ENCODE results near the gene SRPRB. TPM values are rescaled to one million over a fixed set of nuclear protein-coding genes. Genes with fewer than 3 reads are reported as not detected.

The SRPRB gene, protein sequence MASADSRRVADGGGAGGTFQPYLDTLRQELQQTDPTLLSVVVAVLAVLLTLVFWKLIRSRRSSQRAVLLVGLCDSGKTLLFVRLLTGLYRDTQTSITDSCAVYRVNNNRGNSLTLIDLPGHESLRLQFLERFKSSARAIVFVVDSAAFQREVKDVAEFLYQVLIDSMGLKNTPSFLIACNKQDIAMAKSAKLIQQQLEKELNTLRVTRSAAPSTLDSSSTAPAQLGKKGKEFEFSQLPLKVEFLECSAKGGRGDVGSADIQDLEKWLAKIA
- total RNA-seq (2014; rRNA removed), result 43.0 and 56.6 TPM in 2 replicates
- 46.2 TPM for polyA plus RNA-seq (2012)

DNA sequence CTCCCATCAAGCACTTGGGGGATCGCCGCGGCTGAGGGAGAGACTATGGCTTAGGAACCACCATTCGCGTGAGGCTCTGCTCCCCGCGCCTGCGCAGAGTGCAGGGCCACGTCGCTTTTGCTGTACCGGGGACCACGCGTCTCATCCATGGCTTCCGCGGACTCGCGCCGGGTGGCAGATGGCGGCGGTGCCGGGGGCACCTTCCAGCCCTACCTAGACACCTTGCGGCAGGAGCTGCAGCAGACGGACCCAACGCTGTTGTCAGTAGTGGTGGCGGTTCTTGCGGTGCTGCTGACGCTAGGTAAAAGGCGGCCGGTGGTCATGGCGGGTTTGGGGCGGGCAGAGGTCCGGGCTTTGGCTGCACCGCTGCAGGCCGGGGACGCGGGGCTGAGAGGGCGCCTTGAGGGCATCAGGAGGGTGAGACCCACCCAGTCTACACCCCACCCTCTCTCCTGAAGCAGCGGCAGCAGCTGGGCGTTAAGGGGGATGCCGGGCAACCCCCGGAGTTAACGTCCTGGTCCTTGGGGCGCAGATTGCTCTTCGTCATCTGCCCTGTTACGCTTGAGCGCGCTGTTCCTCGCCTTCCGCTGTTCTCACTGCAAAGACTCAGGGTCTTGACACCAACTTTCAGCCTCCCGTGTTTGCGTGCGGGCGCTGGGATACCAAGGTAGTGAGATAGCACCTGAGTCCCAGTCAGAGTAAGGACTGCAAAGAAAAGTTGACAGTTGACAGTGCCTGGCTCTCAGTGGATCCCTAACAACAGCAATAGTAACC is at the start of gene SRPRB:
TSS of gene SRPRB (plus strand) at position 114 of the 774 bp plus-strand sequence. CDS start at position 148, 34 bp downstream.
- DNase-seq (ENCODE audit: low read depth), result peak; percentile 89

DNA sequence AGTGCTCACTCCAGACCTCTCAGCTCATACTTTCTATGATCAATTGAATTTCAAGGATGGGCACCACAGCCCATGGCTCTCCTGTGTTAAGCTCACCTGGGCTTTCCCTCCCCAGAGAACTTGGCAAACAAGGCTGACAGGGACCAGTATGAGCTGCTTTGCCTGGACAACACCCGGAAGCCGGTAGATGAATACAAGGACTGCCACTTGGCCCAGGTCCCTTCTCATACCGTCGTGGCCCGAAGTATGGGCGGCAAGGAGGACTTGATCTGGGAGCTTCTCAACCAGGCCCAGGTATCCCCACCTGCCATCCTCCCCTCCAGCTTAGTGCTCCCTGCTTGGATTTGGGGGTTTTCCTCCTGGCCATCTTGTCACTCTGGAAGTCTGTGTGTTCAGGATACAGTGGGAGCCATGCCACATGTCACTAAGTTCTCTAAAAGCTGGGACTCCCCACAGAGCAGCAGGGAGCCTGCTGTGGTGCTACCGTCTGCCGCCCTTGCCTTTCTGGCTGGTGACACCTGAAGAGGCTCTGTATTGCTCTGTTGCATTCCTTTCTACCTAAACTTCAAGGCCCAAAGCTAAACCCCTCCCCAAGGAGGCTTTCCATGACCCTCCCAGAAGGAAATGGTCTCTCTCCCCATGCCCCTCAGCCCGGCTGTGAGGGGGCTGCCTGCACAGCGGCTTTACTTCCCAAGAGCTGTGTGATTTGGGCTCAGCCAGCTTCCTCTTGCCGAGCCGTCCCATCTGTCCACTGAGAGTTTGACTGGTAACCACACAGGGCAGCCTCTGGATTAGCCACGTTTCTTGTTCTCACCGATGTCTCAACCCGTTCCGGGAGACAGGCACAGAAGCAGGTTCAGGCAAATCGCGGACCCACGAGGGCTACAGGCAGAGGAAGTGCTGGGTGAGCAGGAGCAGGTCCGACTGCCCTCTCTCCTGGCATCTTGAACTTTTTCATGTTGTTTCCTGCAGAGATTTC is 48.6 kb upstream of the SRPRB start:
- no peak for DNase-seq (ENCODE audit: low read depth)

DNA sequence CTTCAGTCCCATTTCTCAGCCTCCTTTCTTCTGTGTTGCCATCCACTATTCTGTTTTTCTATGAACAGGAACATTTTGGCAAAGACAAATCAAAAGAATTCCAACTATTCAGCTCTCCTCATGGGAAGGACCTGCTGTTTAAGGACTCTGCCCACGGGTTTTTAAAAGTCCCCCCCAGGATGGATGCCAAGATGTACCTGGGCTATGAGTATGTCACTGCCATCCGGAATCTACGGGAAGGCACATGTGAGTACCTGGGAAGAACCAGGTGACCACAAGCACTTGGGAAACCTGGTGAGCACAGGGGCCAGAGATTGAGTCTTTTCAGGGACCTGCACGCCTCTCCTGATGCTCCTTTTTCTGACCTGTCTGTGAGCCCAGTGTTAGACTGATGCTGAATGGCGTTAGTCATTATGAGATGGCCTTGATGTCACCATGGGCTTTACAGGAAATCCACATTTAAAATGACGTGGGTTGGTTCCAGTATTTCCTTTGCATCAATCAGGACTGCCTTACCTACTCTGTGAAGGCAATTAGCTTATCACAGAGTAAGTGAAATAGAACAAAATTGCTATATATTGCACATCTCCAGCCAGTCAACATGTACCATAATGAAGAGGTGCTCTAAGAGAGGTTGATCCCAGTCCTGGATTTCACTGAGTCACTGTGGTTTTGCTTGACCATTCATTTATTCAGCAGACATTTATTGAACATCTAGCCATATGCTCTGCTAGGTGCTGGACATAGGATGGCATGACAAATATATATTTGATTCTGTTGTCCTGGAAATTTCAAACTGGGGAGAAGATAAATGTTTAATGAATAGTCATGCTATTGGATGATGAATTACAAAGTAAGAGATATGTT is 47.7 kb upstream of the SRPRB start:
- DNase-seq (ENCODE audit: low read depth), result no peak

DNA sequence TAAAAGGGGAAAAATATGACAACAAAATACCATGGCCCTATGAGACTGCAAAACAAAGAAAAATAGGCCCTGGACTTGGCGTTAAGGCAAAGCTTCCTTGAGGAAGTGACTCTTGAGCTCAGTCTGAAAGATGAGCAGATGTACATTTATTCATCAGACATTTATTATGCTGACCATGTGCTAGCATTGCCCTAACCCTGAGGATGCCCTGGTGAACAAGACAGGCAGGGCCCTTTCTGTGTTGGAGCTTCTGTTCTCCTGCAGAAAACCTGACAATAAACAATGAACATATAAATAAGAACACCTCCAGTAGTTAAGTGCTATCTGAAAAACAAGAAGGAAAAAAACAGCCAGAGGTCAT is 47.1 kb upstream of the SRPRB start:
- no peak for DNase-seq (ENCODE audit: low read depth)

DNA sequence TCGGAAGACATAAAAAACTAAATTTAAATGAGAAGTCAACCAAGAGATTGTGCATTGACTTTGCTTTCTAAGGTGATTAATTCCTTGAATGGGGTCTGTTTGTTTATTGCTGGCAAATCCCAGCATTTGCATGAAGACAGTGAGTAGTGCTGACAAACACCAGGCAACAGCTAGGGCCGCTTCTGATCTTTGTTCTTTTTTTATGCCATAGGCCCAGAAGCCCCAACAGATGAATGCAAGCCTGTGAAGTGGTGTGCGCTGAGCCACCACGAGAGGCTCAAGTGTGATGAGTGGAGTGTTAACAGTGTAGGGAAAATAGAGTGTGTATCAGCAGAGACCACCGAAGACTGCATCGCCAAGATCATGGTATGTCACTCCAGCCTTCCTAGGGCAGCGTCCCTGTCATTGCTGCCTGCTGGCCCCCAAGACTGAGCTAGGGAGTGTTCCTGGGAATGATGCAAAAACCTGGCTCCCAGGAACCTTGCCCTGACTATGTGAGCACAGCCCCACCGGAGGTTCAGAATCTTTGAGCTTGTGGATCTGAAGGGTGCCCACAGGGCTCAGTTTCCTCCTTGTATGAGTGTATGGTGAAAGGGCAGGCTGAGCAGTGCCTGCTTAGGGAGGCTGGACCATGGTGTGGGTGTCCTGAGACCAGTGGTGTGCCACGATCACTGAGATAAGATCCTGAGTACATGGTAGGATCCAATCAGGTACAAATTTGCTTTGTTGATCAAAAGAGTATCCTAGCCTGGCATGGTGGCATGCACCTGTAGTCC is 46.5 kb upstream of the SRPRB start:
- DNase-seq (ENCODE audit: low read depth), result no peak

DNA sequence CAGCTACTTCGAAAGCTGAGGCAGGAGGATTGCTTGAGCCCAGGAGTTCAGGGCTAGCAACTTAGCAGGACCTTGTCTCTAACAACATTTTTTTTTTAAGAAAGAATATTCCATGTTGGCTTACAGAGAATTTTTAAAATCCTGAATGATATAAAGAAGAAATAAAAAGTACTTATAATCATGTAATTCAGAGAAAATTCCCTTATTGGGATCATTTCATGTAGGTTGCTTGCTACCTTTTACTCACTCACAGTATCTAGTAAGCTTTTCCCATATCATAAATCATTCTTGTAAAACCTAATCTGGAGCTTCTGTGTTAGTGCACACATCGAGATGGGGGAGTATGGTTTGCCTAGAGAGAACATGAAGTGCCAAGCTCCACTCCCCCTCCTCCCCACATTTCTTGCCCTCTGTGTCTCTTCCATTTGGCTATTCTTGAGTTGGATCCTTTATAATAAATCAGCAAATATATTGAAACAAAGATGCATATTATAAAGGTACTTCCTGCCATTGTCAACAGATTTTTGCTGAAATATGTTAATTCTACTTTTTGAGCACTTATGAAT is 45.8 kb upstream of the SRPRB start:
- DNase-seq (ENCODE audit: low read depth), result no peak

DNA sequence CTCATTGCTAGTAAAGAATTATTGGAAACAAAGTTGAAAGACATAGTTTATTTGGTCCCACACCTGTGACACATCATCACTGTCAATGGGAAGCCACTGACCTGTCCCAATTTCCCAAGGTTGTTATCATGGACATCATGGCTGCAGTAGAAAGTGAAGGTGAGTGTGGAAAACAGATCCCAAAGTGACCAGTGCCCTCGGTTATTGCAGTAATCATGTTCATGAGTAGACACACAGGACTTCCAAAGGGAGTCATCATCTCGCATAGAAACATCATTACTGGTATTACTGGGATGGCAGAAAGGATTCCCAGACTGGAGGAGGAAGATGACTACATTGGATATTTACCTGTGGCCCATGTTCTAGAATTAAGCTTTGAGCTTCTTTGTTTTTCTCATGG is 44.7 kb upstream of the SRPRB start:
- DNase-seq (ENCODE audit: low read depth), result no peak

DNA sequence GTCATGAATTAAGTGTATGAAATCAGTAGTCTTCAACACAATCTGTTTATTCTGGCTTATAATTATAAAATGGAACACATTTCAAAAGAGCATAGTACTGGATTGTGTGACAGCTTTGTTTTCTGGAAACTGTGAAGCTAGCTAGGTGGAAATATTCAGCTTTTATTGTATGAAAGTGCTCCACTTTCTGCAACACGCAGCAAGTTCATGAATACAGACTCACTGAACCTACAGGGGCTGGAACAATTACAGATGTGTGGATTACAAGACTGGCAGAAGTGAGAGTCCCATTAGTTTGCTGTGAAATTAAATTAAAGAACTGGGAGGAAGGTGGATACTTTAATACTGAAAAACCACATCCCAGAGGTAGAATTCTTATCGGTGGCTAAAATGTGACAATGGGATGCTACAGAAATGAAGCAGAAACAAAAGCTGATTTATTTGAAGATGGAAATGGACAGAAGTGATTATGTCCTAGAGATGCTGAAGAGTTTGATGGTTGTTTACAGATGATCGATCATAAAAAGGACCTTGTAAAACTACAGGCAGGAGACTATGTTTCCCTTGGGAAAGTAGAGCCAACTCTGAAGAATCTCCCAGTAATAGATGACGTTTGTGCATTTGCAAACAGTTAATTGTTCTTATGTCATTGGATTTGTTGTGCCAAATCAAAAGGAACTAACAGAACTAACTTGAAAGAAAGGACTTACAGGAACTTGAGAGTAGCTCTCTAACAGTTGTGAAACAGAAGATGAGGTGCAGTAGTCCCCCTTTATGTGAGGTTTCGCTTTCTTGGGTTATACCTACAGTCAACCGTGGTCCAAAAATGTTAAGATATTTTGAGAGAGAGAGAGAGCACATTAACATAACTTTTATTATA is 43.8 kb upstream of the SRPRB start:
- DNase-seq (ENCODE audit: low read depth), result no peak

DNA sequence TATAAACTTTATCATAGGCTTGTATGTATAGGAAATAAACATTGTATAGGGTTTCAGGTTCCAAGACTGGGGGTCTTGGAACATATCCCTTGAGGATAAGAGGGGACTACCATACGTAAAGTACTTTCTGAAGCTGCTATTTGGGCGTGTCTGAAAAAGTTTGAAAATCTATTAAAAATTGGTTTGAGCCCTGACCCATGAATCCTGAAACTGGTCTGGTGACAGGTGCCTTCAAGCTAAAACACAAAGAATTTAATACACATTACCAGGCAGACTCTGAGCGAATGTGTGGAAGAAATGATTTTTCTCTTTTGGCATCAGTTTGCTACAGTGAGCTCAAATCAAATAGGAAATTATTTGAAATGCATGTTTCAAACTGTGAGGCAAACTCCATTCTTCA is 43.1 kb upstream of the SRPRB start:
- DNase-seq (ENCODE audit: low read depth), result no peak

DNA sequence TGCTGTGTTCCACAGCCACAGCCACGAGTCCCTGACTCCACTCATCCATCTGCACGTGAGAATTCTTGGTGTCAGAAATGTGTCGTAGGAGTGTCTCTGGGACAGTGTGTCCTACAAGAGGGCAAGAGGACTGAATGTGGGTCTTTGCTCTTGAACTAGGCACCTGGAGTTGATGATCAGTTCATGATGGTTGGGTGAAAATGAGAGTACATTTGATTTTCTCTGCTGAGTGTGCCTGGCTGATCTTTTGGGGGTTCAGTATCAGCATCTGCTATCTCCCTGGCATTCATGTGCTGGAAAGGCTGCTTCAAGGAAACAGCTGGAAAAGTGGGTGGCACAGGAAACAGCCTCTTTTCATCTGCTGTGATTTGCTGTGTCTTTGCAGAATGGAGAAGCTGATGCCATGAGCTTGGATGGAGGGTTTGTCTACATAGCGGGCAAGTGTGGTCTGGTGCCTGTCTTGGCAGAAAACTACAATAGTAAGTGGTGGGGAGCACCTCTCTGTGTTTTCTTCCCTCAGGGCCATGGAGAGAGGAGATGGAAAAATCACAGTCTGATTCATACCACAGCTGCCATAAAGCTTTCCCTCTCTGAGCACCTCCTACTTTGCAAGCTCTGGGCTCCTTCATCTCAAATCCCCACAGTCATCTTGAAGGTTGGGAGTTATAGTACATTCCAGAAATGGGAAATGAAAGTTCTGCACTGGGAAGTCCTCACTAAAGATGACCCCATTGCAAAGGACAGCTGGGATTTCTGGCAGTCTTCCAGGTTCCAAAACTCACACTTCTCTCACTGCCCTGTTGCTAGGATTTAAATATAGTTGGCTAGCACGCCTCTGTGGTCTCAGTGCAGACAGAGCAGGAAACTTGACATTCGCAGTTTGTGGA is 41.6 kb upstream of the SRPRB start:
- peak; percentile 79 for DNase-seq (ENCODE audit: low read depth)

DNA sequence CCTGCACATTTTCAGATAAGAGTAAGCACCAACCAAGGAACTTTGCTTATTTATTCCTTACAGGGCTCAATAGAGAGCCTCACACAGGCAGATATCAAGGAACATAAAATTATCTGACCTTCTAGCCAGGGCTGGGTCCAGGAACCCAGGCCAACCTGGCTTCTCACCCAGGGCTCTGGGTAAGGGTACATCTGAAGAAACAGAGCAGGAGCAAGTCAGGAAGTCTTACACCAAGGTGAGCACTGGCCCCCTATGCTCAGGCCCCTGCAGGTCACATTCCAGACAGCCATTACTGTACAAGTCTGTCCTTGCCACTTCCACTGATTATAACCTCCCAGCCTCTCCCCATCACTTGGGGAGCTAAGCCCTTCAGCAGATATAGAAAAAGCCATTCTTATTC is 40.4 kb upstream of the SRPRB start:
- DNase-seq (ENCODE audit: low read depth), result no peak

DNA sequence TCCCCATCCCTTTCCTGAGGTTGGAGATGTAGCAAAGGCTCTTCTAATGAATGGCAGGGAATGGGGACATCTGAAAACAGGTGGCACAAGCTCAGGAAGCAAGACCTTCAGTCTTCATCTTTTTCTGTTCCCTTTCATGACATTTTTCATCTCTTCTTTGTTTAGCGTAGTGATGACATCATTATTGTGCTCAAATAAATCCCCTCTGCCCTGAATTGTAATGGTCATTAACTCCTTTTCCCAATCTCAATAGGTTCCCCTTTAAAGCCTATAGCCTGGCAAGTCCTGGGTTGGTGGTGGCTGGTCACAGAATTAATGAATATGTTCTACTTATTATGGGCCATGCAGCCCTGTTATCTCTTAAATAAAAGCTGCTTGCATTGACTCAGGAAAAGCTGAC is 38.0 kb upstream of the SRPRB start:
- no peak for DNase-seq (ENCODE audit: low read depth)

DNA sequence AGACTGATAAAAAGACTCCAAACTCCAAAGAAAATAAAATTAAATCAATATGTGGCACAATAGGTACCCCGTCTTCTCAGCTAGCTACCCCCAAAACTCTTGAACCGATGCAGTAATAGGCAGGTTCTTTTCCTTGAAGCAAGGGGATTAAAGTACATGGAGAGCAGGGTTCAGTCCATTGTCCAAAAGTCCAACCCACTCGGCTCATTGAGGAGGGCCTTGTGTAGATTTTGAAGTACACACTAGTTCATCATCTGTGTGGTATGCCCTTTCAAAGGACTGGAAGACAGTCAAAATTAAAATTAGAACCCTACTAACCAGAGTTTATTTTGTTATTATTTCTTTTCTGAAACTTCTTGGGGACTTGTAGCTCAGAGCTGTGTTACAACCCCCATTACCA is 36.1 kb upstream of the SRPRB start:
- no peak for DNase-seq (ENCODE audit: low read depth)

DNA sequence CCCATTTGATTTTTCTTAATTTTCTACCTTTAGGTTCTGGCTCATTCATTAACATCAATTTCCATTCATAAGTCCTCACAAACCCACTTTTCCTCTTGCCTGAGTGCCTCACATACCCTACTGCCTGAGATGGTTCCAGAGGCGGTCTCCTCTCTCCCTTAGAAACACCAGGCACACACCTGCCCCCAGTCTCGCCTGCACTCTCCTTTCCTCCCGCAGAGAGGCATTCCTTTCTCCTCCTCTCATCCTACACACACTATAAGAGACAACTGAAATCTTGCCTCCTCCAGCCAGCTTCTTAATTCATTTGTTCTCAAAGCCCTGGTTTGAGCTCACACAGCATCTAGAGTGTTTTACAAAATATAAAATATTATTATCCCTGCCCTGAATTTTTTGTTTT is 31.9 kb upstream of the SRPRB start:
- DNase-seq (ENCODE audit: low read depth), result no peak

DNA sequence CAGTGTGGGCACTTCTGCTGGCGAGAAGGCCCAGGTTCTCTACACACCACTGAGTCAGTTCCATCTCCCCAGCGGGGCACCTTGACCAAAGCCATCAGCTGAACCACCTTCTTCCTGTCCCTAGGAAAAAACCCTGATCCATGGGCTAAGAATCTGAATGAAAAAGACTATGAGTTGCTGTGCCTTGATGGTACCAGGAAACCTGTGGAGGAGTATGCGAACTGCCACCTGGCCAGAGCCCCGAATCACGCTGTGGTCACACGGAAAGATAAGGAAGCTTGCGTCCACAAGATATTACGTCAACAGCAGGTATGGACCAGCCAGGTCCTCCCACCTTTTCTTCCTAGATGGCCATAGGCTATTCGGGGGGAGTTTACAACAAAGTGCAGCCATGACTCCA is 30.3 kb upstream of the SRPRB start:
- no peak for DNase-seq (ENCODE audit: low read depth)

DNA sequence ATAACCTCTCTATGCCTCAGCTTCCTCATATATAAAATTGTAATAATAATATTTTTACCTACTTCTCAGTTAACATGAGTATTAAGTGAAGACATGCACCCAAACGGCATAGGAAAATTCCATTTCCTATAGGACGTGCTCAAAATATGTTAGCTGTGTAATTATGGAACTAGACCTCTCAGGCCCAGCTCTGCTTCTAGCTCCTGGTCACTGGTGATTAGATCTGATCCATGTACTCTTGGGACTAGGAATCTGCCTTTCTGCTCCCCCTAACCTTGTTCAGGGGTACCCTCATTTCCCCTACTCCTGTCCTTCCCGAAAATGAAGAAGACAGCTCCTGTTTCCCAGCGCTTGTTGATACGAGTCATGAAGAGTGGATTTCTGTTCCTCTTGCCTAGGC is 29.8 kb upstream of the SRPRB start:
- DNase-seq (ENCODE audit: low read depth), result no peak

DNA sequence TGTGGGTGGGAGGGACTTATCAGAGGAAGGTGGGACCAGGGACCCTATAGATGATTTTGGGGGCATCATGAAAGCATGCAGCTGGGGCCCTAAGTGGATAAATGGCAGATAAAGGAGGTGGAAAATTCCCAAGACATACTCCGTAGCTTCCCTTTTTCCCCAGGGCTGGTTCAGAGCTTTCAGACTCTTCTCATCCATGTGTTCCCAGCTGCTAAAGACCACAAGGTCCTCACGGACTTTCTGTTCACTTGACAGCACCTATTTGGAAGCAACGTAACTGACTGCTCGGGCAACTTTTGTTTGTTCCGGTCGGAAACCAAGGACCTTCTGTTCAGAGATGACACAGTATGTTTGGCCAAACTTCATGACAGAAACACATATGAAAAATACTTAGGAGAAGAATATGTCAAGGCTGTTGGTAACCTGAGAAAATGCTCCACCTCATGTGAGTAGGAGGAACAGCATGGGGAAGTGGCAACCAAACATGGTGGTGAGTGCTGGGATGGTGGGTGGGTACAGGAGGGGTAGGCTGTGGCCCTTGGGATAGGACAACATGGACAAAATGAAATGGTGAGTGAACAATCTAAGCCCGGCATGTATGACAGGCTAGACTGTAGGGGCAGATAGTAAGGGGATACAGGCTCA is 28.7 kb upstream of the SRPRB start:
- DNase-seq (ENCODE audit: low read depth), result no peak
